Adrenal gland (tissue), 12 donors: ENCODE measurements around the gene CLEC18C. TPM values are rescaled to one million over a fixed set of nuclear protein-coding genes. Genes with fewer than 3 reads are reported as not detected.
"Not testable (repeated sequence)": the region's sequence is repeated elsewhere in the genome, so short reads cannot be mapped to it uniquely, and the experiment has no call there.

Experiments used
- DNase-seq, 7 donors: peaks; one replicate each; pipeline ENCODE4 v3.0.0-alpha.2; 2019 to 2020
- H3K27ac ChIP-seq, 5 donors: fragments of 200-600 bp; sonication (generic) in 4 of 5; 1 replicate in 3 of 5; 2 replicates in 2 of 5; pipeline versions ENCODE4 v1.5.1 to v1.8.0; 2016 to 2020; ENCODE audit warnings: mild to moderate bottlenecking in 1 of 5
- H3K27me3 ChIP-seq: fragments of 200-600 bp; 2 replicates; pipeline ENCODE4 v1.8.0; 2021
- H3K36me3 ChIP-seq, 2 donors: fragments of 200-600 bp; replicated peaks in 1 of 2; 1 replicate in 1 of 2; 2 replicates in 1 of 2; pipeline versions ENCODE4 v1.5.1 to v1.8.0; 2018 to 2022
- H3K4me1 ChIP-seq, 2 donors: fragments of 200-600 bp; replicated peaks in 1 of 2; 1 replicate in 1 of 2; 2 replicates in 1 of 2; pipeline versions ENCODE4 v1.5.1 to v1.8.0; 2018 to 2021
- H3K4me3 ChIP-seq, 4 donors: fragments of 200-600 bp; sonication (generic) in 3 of 4; one replicate each; pipeline ENCODE4 v1.5.1; 2016 to 2018
- H3K9me3 ChIP-seq, 3 donors: fragments of 200-600 bp; sonication (generic) in 1 of 3; replicated peaks in 1 of 3; 1 replicate in 2 of 3; 2 replicates in 1 of 3; pipeline versions ENCODE4 v1.5.1 to v1.8.0; 2016 to 2021
- POLR2A ChIP-seq, 2 donors: fragments of 450-650 bp; IDR thresholded peaks; one replicate each; pipeline ENCODE4 v1.6.1; 2017; ENCODE audit warnings: antibody characterized with exemption in 2 of 2, mild to moderate bottlenecking in 2 of 2, moderate library complexity in 1 of 2
- WGBS, 4 donors: extraction: QIAGEN DNeasy Blood & Tissue Kit in 2 of 4; methylation state at CpG; one replicate each; pipeline versions ENCODE4 v1.1.5 to v1.1.7; 2013 to 2017; 5-methylcytosine and 5-hydroxymethylcytosine counted together
- intact Hi-C, 2 donors: fragments of 100-400 bp; cut with DNase I; formaldehyde crosslinking; loops; one replicate each; pipeline versions ENCODE4 v1.14.1 to v1.15.0; 2022 to 2023
- polyA plus RNA-seq, 3 donors: library from polyadenylated mRNA; stranded (reverse); fragments of 200-250 nt in 2 of 3; fragments of 350-450 nt in 1 of 3; fragmentation: Illumina TruSeq in 1 of 3; extraction: RNeasy Lipid Tissue Mini Kit (QIAGEN cat#74804) in 1 of 3; gene quantifications; one replicate each; pipeline ENCODE4 v1.2.3, GENCODE V29; 2013 to 2014
- total RNA-seq, 9 donors: library from RNA; depleted of rRNA in 4 of 9; stranded (reverse); fragments of >200 nt in 4 of 9; fragments of 120-200 nt in 1 of 9; fragmentation: NEBNext Ultra II Directional in 1 of 9; extraction: Animal tissue kit (Norgen Biotek cat#: 25700) in 1 of 9; gene quantifications; one replicate each; pipeline versions ENCODE4 v1.1.0 to v1.2.4, GENCODE V29; 2013 to 2023
- donor health status: healthy with polysubstance abuse.
- donor health status: Bipolar disorder and iron deficiency.
- donor health status: DM: yes; HTN: yes; CAD: no.
- donor health status: DM: no; HTN: no; CAD: no.
- donor health status: DM: no; HTN: no; CAD: no.
- donor health status: DM: yes; HTN: yes; CAD: no.

CLEC18C gene
- total and polyA plus RNA-seq, 12 donors = 0.17 to 2.9 (median 0.64) TPM; not detected in 3

GRCh38 chr16:70190574-70190973 lies 17.0 kb downstream of the CLEC18C start:
- H3K4me3 ChIP-seq, intact Hi-C loops, DNase-seq, H3K27ac ChIP-seq, H3K27me3 ChIP-seq, H3K9me3 ChIP-seq, H3K4me1 ChIP-seq, H3K36me3 ChIP-seq: not testable (repeated sequence)
- no CpG with 5 or more reads among the region's 5 CpGs for WGBS, 4 donors

GRCh38 chr16:70196683-70197300 lies 23.2 kb downstream of the CLEC18C start:
- DNase-seq = peak in 3 of 7 donors; percentile 28 to 41 (median 40)
- H3K4me3 ChIP-seq, intact Hi-C loops, H3K27me3 ChIP-seq, H3K36me3 ChIP-seq, H3K9me3 ChIP-seq: not testable (repeated sequence)
- H3K4me1 ChIP-seq = peaks cover 10 to 11% of the 10 kb centered on the region in 2 donors
- peak overlapping the region in 2 of 5 donors; percentile 56 to 81 for H3K27ac ChIP-seq
- 38 to 42% methylated on average over 6 to 8 of the region's 12 CpGs; no CpG with 5 or more reads in 2 of the 4 donors for WGBS, 4 donors

- Histone ChIP-seq H3K27ac (peak overlapping the region in 3 of 5 donors; percentile 13 to 72 (median 56)), H3K4me1 (peaks cover 10 to 11% of the 10 kb centered on the region in 2 donors)
- intact Hi-C loops, H3K9me3 ChIP-seq, H3K36me3 ChIP-seq, H3K4me3 ChIP-seq, H3K27me3 ChIP-seq: not testable (repeated sequence)
- peak in 1 of 7 donors; percentile 13 for DNase-seq
- 62 to 78% (median 66%) methylated on average over 3 to 7 of the region's 7 CpGs for WGBS, 4 donors
These were observed 24.0 kb downstream of the CLEC18C start for GRCh38 chr16:70197611-70198010.

GRCh38 chr16:70198230-70198629 lies 24.6 kb downstream of the CLEC18C start:
- H3K36me3 ChIP-seq, H3K9me3 ChIP-seq, H3K4me3 ChIP-seq, intact Hi-C loops, H3K27me3 ChIP-seq: not testable (repeated sequence)
- peak overlapping the region; percentile 39 to 91 (median 72) for H3K27ac ChIP-seq
- DNase-seq = peak in 1 of 7 donors; percentile 57
- 54 to 80% (median 67%) methylated on average over 4 to 9 of the region's 9 CpGs for WGBS, 4 donors
- H3K4me1 ChIP-seq = peaks cover 10 to 11% of the 10 kb centered on the region in 2 donors

GRCh38 chr16:70198666-70199065 lies 25.1 kb downstream of the CLEC18C start:
- Histone ChIP-seq H3K4me1 (peaks cover 10 to 11% of the 10 kb centered on the region in 2 donors), H3K27ac (peak overlapping the region; percentile 39 to 91 (median 72))
- intact Hi-C loops, H3K36me3 ChIP-seq, H3K4me3 ChIP-seq, H3K27me3 ChIP-seq, H3K9me3 ChIP-seq: not testable (repeated sequence)
- TF ChIP-seq POLR2A (IDR thresholded peaks at IDR 0.05) = peak in 1 of 2 donors; percentile 15
- DNase-seq = peak in 5 of 7 donors; percentile 34 to 58 (median 40)
- WGBS, 4 donors = 20 to 31% (median 25%) methylated on average over 3 of the region's 3 CpGs

- Histone ChIP-seq H3K27ac (peak overlapping the region; percentile 54 to 91 (median 72)), H3K4me1 (peaks cover 10 to 11% of the 10 kb centered on the region in 2 donors)
- H3K4me3 ChIP-seq, H3K27me3 ChIP-seq, H3K36me3 ChIP-seq, intact Hi-C loops, H3K9me3 ChIP-seq: not testable (repeated sequence)
- DNase-seq = peak in 3 of 7 donors; percentile 21 to 41 (median 23)
- 39 to 65% (median 51%) methylated on average over 9 of the region's 9 CpGs for WGBS, 4 donors
These were observed 25.6 kb downstream of the CLEC18C start for GRCh38 chr16:70199170-70199569.

GRCh38 chr16:70200063-70200462 lies 26.5 kb downstream of the CLEC18C start:
- H3K36me3 ChIP-seq, H3K4me3 ChIP-seq, intact Hi-C loops, DNase-seq, H3K27ac ChIP-seq, H3K9me3 ChIP-seq, H3K27me3 ChIP-seq: not testable (repeated sequence)
- peaks cover 10 to 11% of the 10 kb centered on the region in 2 donors for H3K4me1 ChIP-seq
- 80 to 88% (median 82%) methylated on average over 8 of the region's 8 CpGs for WGBS, 4 donors

GRCh38 chr16:70203508-70203907 lies 29.9 kb downstream of the CLEC18C start:
- H3K4me3 ChIP-seq, H3K4me1 ChIP-seq, H3K9me3 ChIP-seq, H3K27ac ChIP-seq, intact Hi-C loops, H3K36me3 ChIP-seq, H3K27me3 ChIP-seq: not testable (repeated sequence)
- WGBS, 4 donors = 34 to 66% (median 53%) methylated on average over 4 to 5 of the region's 7 CpGs
- DNase-seq = peak in 2 of 7 donors; percentile 30 to 35

- H3K4me3 ChIP-seq, DNase-seq, H3K27ac ChIP-seq, H3K36me3 ChIP-seq, H3K9me3 ChIP-seq, H3K27me3 ChIP-seq, H3K4me1 ChIP-seq, intact Hi-C loops: not testable (repeated sequence)
- WGBS, 4 donors = 83 to 96% (median 94%) methylated on average over 1 to 16 of the region's 29 CpGs
These were observed 30.4 kb downstream of the CLEC18C start for GRCh38 chr16:70204010-70204409.

GRCh38 chr16:70204668-70205405 lies 31.2 kb downstream of the CLEC18C start:
- intact Hi-C loops = not testable (repeated sequence)
- WGBS, 4 donors = 94 to 95% methylated on average over 11 to 44 of the region's 46 CpGs; no CpG with 5 or more reads in 2 of the 4 donors

GRCh38 chr16:70206382-70206781 lies 32.8 kb downstream of the CLEC18C start:
- H3K4me3 ChIP-seq, H3K9me3 ChIP-seq, H3K36me3 ChIP-seq, intact Hi-C loops, DNase-seq, H3K27ac ChIP-seq, H3K27me3 ChIP-seq, H3K4me1 ChIP-seq: not testable (repeated sequence)
- 94 to 100% (median 96%) methylated on average over 3 to 6 of the region's 6 CpGs for WGBS, 4 donors

More at GRCh38 chr16:70204668-70205405, 31.2 kb downstream of the CLEC18C start:
- H3K27me3 ChIP-seq, H3K27ac ChIP-seq, H3K4me3 ChIP-seq, H3K36me3 ChIP-seq, H3K4me1 ChIP-seq, DNase-seq, H3K9me3 ChIP-seq: not testable (repeated sequence)
